DMS79 (cell line): ENCODE data around the gene MAP4K2.

Experiments used
- DNase-seq: peaks from one replicate; lab custom pipeline; 2025; lab: John Stamatoyannopoulos, UW

Gene MAP4K2

GRCh38 chr11:64754124-64754918, 48.7 kb downstream of the MAP4K2 start:
- DNase-seq = no peak

- DNase-seq = no peak
Measured at GRCh38 chr11:64753380-64754123, 49.5 kb downstream of the MAP4K2 start.

- no peak for DNase-seq
Measured at GRCh38 chr11:64753019-64753379, 50.0 kb downstream of the MAP4K2 start.

GRCh38 chr11:64752175-64752970, 50.6 kb downstream of the MAP4K2 start:
- no peak for DNase-seq

GRCh38 chr11:64751580-64751979, 51.4 kb downstream of the MAP4K2 start:
- no peak for DNase-seq

- no peak for DNase-seq
Measured at GRCh38 chr11:64751136-64751535, 51.9 kb downstream of the MAP4K2 start.

- no peak for DNase-seq
Measured at GRCh38 chr11:64750361-64751054, 52.5 kb downstream of the MAP4K2 start.

- no peak for DNase-seq
Measured at GRCh38 chr11:64747961-64748665, 54.9 kb downstream of the MAP4K2 start.

- DNase-seq = no peak
Measured at GRCh38 chr11:64746486-64746885, 56.5 kb downstream of the MAP4K2 start.

- no peak for DNase-seq
Measured at GRCh38 chr11:64745521-64746328, 57.3 kb downstream of the MAP4K2 start.

GRCh38 chr11:64745189-64745520, 57.9 kb downstream of the MAP4K2 start:
- no peak for DNase-seq

- no peak for DNase-seq
Measured at GRCh38 chr11:64744544-64745188, 58.3 kb downstream of the MAP4K2 start.

GRCh38 chr11:64743591-64744543, 59.1 kb downstream of the MAP4K2 start, which contains the start of gene RASGRP2:
RASGRP2 (minus strand) TSS chr11:64744142; CDS start chr11:64742866, 1,276 bp downstream.
- no peak for DNase-seq

- no peak for DNase-seq
Measured at GRCh38 chr11:64742889-64743590, 60.0 kb downstream of the MAP4K2 start.

- no peak for DNase-seq
Measured at GRCh38 chr11:64742087-64742888, 60.7 kb downstream of the MAP4K2 start.

GRCh38 chr11:64741375-64742086, 61.5 kb downstream of the MAP4K2 start:
- DNase-seq = no peak

- no peak for DNase-seq
Measured at GRCh38 chr11:64739871-64740270, 63.1 kb downstream of the MAP4K2 start.
